ENCODE results near the gene FLT3.

DNA sequence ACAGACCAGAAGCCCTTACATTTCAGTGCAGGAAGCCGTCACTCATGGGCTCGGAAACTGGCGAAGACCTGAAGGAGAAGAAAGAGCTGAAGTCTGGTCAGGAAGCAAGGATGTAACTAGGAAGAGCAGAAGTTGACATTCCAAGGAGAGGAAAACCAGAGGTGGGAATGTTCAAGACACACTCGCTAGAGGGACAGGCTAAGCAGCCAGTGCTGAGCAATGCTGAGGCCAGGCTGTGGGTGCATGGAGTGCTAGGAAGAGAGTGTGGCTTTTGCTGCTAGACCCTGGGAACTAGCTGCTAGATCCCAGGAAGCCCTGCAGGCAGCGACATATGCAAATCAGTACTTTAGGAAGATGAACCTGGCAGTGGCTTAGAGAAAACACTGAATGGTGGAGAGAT, 99.8 kb downstream of the FLT3 start:
- TF ChIP-seq, protein P1, sequence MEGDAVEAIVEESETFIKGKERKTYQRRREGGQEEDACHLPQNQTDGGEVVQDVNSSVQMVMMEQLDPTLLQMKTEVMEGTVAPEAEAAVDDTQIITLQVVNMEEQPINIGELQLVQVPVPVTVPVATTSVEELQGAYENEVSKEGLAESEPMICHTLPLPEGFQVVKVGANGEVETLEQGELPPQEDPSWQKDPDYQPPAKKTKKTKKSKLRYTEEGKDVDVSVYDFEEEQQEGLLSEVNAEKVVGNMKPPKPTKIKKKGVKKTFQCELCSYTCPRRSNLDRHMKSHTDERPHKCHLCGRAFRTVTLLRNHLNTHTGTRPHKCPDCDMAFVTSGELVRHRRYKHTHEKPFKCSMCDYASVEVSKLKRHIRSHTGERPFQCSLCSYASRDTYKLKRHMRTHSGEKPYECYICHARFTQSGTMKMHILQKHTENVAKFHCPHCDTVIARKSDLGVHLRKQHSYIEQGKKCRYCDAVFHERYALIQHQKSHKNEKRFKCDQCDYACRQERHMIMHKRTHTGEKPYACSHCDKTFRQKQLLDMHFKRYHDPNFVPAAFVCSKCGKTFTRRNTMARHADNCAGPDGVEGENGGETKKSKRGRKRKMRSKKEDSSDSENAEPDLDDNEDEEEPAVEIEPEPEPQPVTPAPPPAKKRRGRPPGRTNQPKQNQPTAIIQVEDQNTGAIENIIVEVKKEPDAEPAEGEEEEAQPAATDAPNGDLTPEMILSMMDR (IDR thresholded peaks at IDR 0.05 in 8 of 11, conservative IDR thresholded peaks at IDR 0.05 in 3 of 11): no peak
- no peak for TF ChIP-seq POLR2AphosphoS5 (IDR thresholded peaks at IDR 0.05)
